ENCODE results near the gene ACAA2. TPM values are rescaled to one million over a fixed set of nuclear protein-coding genes. Genes with fewer than 3 reads are reported as not detected.
A peak's percentile ranks its signal among the peaks of the same experiment; 100 is the strongest.

The ACAA2 gene
- total RNA-seq, 1 donor from 2014 or later, result 100 TPM

- Mint-ChIP-seq H3K4me1 (ENCODE audit: low read depth) (no peaks in the 10 kb centered on the region), H3K9me3 (ENCODE audit: low read depth) (no peaks in the 10 kb centered on the region), H3K4me3 (ENCODE audit: low read depth) (no peak overlapping the region), H3K27ac (no peak overlapping the region), H3K36me3 (ENCODE audit: insufficient read depth) (no peaks in the 10 kb centered on the region), H3K27me3 (peaks cover 4% of the 10 kb centered on the region)
- no peak for TF ChIP-seq CTCF (IDR thresholded peaks at IDR 0.05; ENCODE audit: unreplicated experiment)
- no peak for DNase-seq (ENCODE audit: low spot score, unreplicated experiment)
These were observed 50.9 kb downstream of the ACAA2 start for GRCh38 chr18:49762191-49763077.

GRCh38 chr18:49761771-49762170, 51.6 kb downstream of the ACAA2 start:
- peaks cover 6% of the 10 kb centered on the region for H3K27me3 Mint-ChIP-seq
- H3K9me3 Mint-ChIP-seq (ENCODE audit: low read depth), result no peaks in the 10 kb centered on the region
- H3K27ac Mint-ChIP-seq, result peak overlapping the region; percentile 65
- no peak for TF ChIP-seq CTCF (IDR thresholded peaks at IDR 0.05; ENCODE audit: unreplicated experiment)
- H3K4me1 Mint-ChIP-seq (ENCODE audit: low read depth), result no peaks in the 10 kb centered on the region
- H3K4me3 Mint-ChIP-seq (ENCODE audit: low read depth), result no peak overlapping the region
- H3K36me3 Mint-ChIP-seq (ENCODE audit: insufficient read depth), result no peaks in the 10 kb centered on the region
- DNase-seq (ENCODE audit: low spot score, unreplicated experiment), result no peak

- H3K9me3 Mint-ChIP-seq (ENCODE audit: low read depth), result no peaks in the 10 kb centered on the region
- DNase-seq (ENCODE audit: low spot score, unreplicated experiment), result no peak
- no peak overlapping the region for H3K27ac Mint-ChIP-seq
- H3K4me3 Mint-ChIP-seq (ENCODE audit: low read depth), result no peak overlapping the region
- no peak for TF ChIP-seq CTCF (IDR thresholded peaks at IDR 0.05; ENCODE audit: unreplicated experiment)
- H3K4me1 Mint-ChIP-seq (ENCODE audit: low read depth), result no peaks in the 10 kb centered on the region
- peaks cover 5% of the 10 kb centered on the region for H3K27me3 Mint-ChIP-seq
- no peaks in the 10 kb centered on the region for H3K36me3 Mint-ChIP-seq (ENCODE audit: insufficient read depth)
These were observed 55.1 kb downstream of the ACAA2 start for GRCh38 chr18:49758263-49758610.

- peak overlapping the region; percentile 25 for H3K27ac Mint-ChIP-seq
- no peaks in the 10 kb centered on the region for H3K36me3 Mint-ChIP-seq (ENCODE audit: insufficient read depth)
- H3K4me1 Mint-ChIP-seq (ENCODE audit: low read depth), result no peaks in the 10 kb centered on the region
- no peak for DNase-seq (ENCODE audit: low spot score, unreplicated experiment)
- peaks cover 6% of the 10 kb centered on the region for H3K27me3 Mint-ChIP-seq
- H3K4me3 Mint-ChIP-seq (ENCODE audit: low read depth), result no peak overlapping the region
- TF ChIP-seq CTCF (IDR thresholded peaks at IDR 0.05; ENCODE audit: unreplicated experiment), result no peak
- no peaks in the 10 kb centered on the region for H3K9me3 Mint-ChIP-seq (ENCODE audit: low read depth)
These were observed 55.6 kb downstream of the ACAA2 start for GRCh38 chr18:49757513-49758262.

- H3K4me3 Mint-ChIP-seq (ENCODE audit: low read depth), result no peak overlapping the region
- H3K9me3 Mint-ChIP-seq (ENCODE audit: low read depth), result no peaks in the 10 kb centered on the region
- H3K27ac Mint-ChIP-seq, result no peak overlapping the region
- TF ChIP-seq CTCF (IDR thresholded peaks at IDR 0.05; ENCODE audit: unreplicated experiment), result no peak
- no peak for DNase-seq (ENCODE audit: low spot score, unreplicated experiment)
- H3K4me1 Mint-ChIP-seq (ENCODE audit: low read depth), result no peaks in the 10 kb centered on the region
- peaks cover 14% of the 10 kb centered on the region for H3K27me3 Mint-ChIP-seq
- no peaks in the 10 kb centered on the region for H3K36me3 Mint-ChIP-seq (ENCODE audit: insufficient read depth)
These were observed 56.5 kb downstream of the ACAA2 start for GRCh38 chr18:49756671-49757362.

Data from progenitor cell of endocrine pancreas (in vitro differentiated cells).